Liver (tissue), 9 donors: ENCODE results near the gene TTC7B. TPM values are rescaled to one million over a fixed set of nuclear protein-coding genes. Genes with fewer than 3 reads are reported as not detected.

Source experiments
- DNase-seq: peaks from one replicate; pipeline ENCODE4 v3.0.0-alpha.2; 2017; ENCODE audit warnings: low spot score
- H3K27ac ChIP-seq, 2 donors: one replicate each; pipeline ENCODE4 v1.7.0; 2013; ENCODE audit warnings: inconsistent platforms in 2 of 2, low read length in 2 of 2, control low read depth in 1 of 2, low read depth in 1 of 2, mild to moderate bottlenecking in 1 of 2
- H3K27me3 ChIP-seq, 4 donors: one replicate each; pipeline versions ENCODE4 v1.6.1 to v1.7.0; 2013; ENCODE audit warnings: low read length in 3 of 4, inconsistent platforms in 1 of 4, mild to moderate bottlenecking in 1 of 4, moderate library complexity in 1 of 4; ENCODE audit not compliant: control insufficient read depth in 4 of 4, insufficient read depth in 4 of 4
- H3K36me3 ChIP-seq, 4 donors: one replicate each; pipeline versions ENCODE4 v1.6.1 to v1.7.0; 2013; ENCODE audit warnings: low read length in 3 of 4, mild to moderate bottlenecking in 3 of 4, low read depth in 1 of 4, moderate library complexity in 1 of 4; ENCODE audit not compliant: control insufficient read depth in 4 of 4, insufficient read depth in 3 of 4
- H3K4me1 ChIP-seq, 4 donors: one replicate each; pipeline versions ENCODE4 v1.6.1 to v1.7.0; 2013; ENCODE audit warnings: low read length in 3 of 4, mild to moderate bottlenecking in 3 of 4, moderate library complexity in 1 of 4; ENCODE audit not compliant: control insufficient read depth in 4 of 4, insufficient read depth in 4 of 4
- H3K4me3 ChIP-seq, 3 donors: one replicate each; pipeline versions ENCODE4 v1.6.1 to v1.7.0; 2013; ENCODE audit warnings: low read length in 3 of 3, control low read depth in 1 of 3, low read depth in 1 of 3, mild to moderate bottlenecking in 1 of 3
- H3K9ac ChIP-seq, 2 donors: one replicate each; pipeline ENCODE4 v1.7.0; 2013; ENCODE audit warnings: low read length in 2 of 2, mild to moderate bottlenecking in 2 of 2, moderate library complexity in 2 of 2, control low read depth in 1 of 2, low read depth in 1 of 2
- H3K9me3 ChIP-seq, 4 donors: one replicate each; pipeline versions ENCODE4 v1.6.1 to v1.7.0; 2013; ENCODE audit warnings: low read length in 3 of 4; ENCODE audit not compliant: control insufficient read depth in 4 of 4
- EGR1 ChIP-seq, 2 donors: IDR thresholded peaks; 2 replicates each; pipeline ENCODE4 v1.6.1; 2016 to 2018; ENCODE audit warnings: antibody characterized with exemption in 2 of 2, low read depth in 2 of 2
- FOXA1 ChIP-seq: IDR thresholded peaks from 2 replicates; pipeline ENCODE4 v1.6.1; 2016; ENCODE audit warnings: antibody characterized with exemption
- FOXA2 ChIP-seq: IDR thresholded peaks from 2 replicates; pipeline ENCODE4 v1.6.1; 2016; ENCODE audit warnings: antibody characterized with exemption
- GABPA ChIP-seq, 2 donors: IDR thresholded peaks in 1 of 2; conservative IDR thresholded peaks in 1 of 2; 2 replicates each; pipeline ENCODE4 v1.6.1; 2016; ENCODE audit warnings: antibody characterized with exemption in 2 of 2, mild to moderate bottlenecking in 1 of 2, moderate library complexity in 1 of 2
- HNF4G ChIP-seq: IDR thresholded peaks from 2 replicates; pipeline ENCODE4 v1.6.1; 2016; ENCODE audit warnings: antibody characterized with exemption
- JUND ChIP-seq, 2 donors: IDR thresholded peaks; 2 replicates each; pipeline ENCODE4 v1.6.1; 2016; ENCODE audit warnings: antibody characterized with exemption in 2 of 2
- NR2F2 ChIP-seq: IDR thresholded peaks from 2 replicates; pipeline ENCODE4 v1.6.1; 2016; ENCODE audit warnings: antibody characterized with exemption
- REST ChIP-seq: IDR thresholded peaks from 2 replicates; pipeline ENCODE4 v1.6.1; 2016; ENCODE audit warnings: antibody characterized with exemption, mild to moderate bottlenecking
- RXRA ChIP-seq, 2 donors: IDR thresholded peaks; 2 replicates each; pipeline ENCODE4 v1.6.1; 2017 to 2018; ENCODE audit warnings: antibody characterized with exemption in 2 of 2, mild to moderate bottlenecking in 1 of 2
- SP1 ChIP-seq: IDR thresholded peaks from 2 replicates; pipeline ENCODE4 v1.6.1; 2018; ENCODE audit warnings: antibody characterized with exemption, mild to moderate bottlenecking
- TAF1 ChIP-seq: conservative IDR thresholded peaks from 2 replicates; pipeline ENCODE4 v1.6.1; 2016; ENCODE audit warnings: antibody characterized with exemption, mild to moderate bottlenecking
- YY1 ChIP-seq: IDR thresholded peaks from 2 replicates; pipeline ENCODE4 v1.6.1; 2016; ENCODE audit warnings: antibody characterized with exemption, mild to moderate bottlenecking
- ZBTB33 ChIP-seq: IDR thresholded peaks from 2 replicates; pipeline ENCODE4 v1.6.1; 2016; ENCODE audit warnings: antibody characterized with exemption
- WGBS: extraction: QIAGEN DNeasy Blood & Tissue Kit; methylation state at CpG from one replicate; pipeline ENCODE4 v1.1.7; 2013; 5-methylcytosine and 5-hydroxymethylcytosine counted together
- polyA plus RNA-seq, 2 donors: library from polyadenylated mRNA; stranded (reverse) in 1 of 2; unstranded in 1 of 2; fragments of 200-250 nt in 1 of 2; fragments of >200 nt in 1 of 2; fragmentation: Nextera tagmentation in 1 of 2; extraction: Ambion mirVana in 1 of 2; gene quantifications; one replicate each; pipeline versions ENCODE4 v1.2.1 to v1.2.3, GENCODE V29; 2013 to 2015
- total RNA-seq, 2 donors: library from RNA; depleted of rRNA; stranded (reverse); fragments of >200 nt; gene quantifications; one replicate each; pipeline ENCODE4 v1.2.3, GENCODE V29; 2014
- TF ChIP-seq, protein P1 (sequence below): IDR thresholded peaks from 2 replicates; pipeline ENCODE4 v1.6.1; 2016; ENCODE audit warnings: antibody characterized with exemption
- donor health status: healthy.
- donor health status: healthy.
- donor health status: healthy.
- donor health status: healthy.
- donor health status: healthy.

Gene TTC7B
- total and polyA plus RNA-seq, 4 donors: 9.1 to 31.0 (median 12.5) TPM

GRCh38 chr14:90523544-90523943 is 292.7 kb downstream of the TTC7B start:
- WGBS: 87% methylated on average over 8 of the region's 8 CpGs
- peaks cover 0 to 3% (median 1%) of the 10 kb centered on the region in 4 donors for H3K9me3 ChIP-seq
- no peaks in the 10 kb centered on the region for H3K4me1 ChIP-seq
- H3K27me3 ChIP-seq: no peaks in the 10 kb centered on the region
- H3K9ac ChIP-seq: no peak overlapping the region
- no peak overlapping the region for H3K4me3 ChIP-seq
- TF ChIP-seq TAF1: no peak
- TF ChIP-seq JUND (IDR thresholded peaks at IDR 0.05): no peak
- TF ChIP-seq GABPA (IDR thresholded peaks at IDR 0.05 in 1 of 2, conservative IDR thresholded peaks at IDR 0.05 in 1 of 2): no peak
- no peak for TF ChIP-seq RXRA (IDR thresholded peaks at IDR 0.05)
- no peak for TF ChIP-seq REST
- no peak for TF ChIP-seq SP1
- TF ChIP-seq EGR1 (IDR thresholded peaks at IDR 0.05; ENCODE audit: low read depth in 2 of 2): no peak
- no peak for TF ChIP-seq FOXA1
- TF ChIP-seq NR2F2: no peak
- no peak for TF ChIP-seq YY1
- no peak for TF ChIP-seq HNF4G
- TF ChIP-seq, protein P1, sequence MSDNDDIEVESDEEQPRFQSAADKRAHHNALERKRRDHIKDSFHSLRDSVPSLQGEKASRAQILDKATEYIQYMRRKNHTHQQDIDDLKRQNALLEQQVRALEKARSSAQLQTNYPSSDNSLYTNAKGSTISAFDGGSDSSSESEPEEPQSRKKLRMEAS: no peak
- no peak for TF ChIP-seq ZBTB33
- no peak for TF ChIP-seq FOXA2
- no peak for DNase-seq
- no peak overlapping the region for H3K27ac ChIP-seq
- H3K36me3 ChIP-seq: no peaks in the 10 kb centered on the region

- no peak overlapping the region for H3K9ac ChIP-seq
- TF ChIP-seq FOXA1 (no peak), GABPA (IDR thresholded peaks at IDR 0.05 in 1 of 2, conservative IDR thresholded peaks at IDR 0.05 in 1 of 2) (no peak), EGR1 (IDR thresholded peaks at IDR 0.05; ENCODE audit: low read depth in 2 of 2) (no peak)
- H3K4me3 ChIP-seq: no peak overlapping the region
- H3K4me1 ChIP-seq: peaks cover 0 to 2% (median 0%) of the 10 kb centered on the region in 4 donors
- no peaks in the 10 kb centered on the region for H3K27me3 ChIP-seq
- H3K27ac ChIP-seq: no peak overlapping the region
- peaks cover 0 to 3% (median 1%) of the 10 kb centered on the region in 4 donors for H3K9me3 ChIP-seq
- 61% methylated on average over 21 of the region's 21 CpGs for WGBS
- no peaks in the 10 kb centered on the region for H3K36me3 ChIP-seq
- no peak for DNase-seq
Observed at GRCh38 chr14:90522571-90523191, 293.5 kb downstream of the TTC7B start.
